ENCODE data around the gene LPP. TPM values are rescaled to one million over a fixed set of nuclear protein-coding genes. Genes with fewer than 3 reads are reported as not detected.
A peak's percentile ranks its signal among the peaks of the same experiment; 100 is the strongest.

Gene LPP
- polyA plus RNA-seq, 3 donors: 14.1 to 23.2 (median 15.3) TPM

DNA sequence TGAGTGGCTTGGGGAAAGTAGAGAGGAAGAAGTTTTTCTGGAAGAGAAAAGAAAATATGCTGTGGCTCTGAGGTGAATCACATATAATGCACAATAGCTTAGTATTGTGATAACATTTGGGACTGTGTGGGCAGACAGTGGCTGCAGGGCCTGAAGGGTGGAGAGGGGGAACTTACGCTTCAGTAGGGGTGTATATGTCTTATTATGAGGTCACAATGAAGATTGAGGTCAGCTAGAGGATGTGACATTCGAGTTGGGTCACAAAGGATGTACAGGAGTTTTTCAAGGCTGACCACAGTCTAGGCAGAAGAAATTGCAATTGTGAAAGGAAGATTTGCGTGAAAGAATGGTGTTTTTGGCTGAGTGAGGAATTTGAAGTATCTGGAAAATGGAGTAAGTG lies 414.8 kb downstream of the LPP start:
- H3K27me3 ChIP-seq (ENCODE audit: control insufficient read depth in 2 of 2, insufficient read depth in 2 of 2, low read length in 2 of 2): no peaks in the 10 kb centered on the region
- DNase-seq: no peak
- Mint-ChIP-seq H3K4me3 (no peak overlapping the region), H3K27me3 (ENCODE audit: low read depth in 3 of 3) (no peaks in the 10 kb centered on the region), H3K4me1 (peaks cover 17% of the 10 kb centered on the region), H3K9me3 (no peaks in the 10 kb centered on the region), H3K27ac (peak overlapping the region in 3 of 7 donors; percentile 6 to 43 (median 20)), H3K36me3 (peaks cover 0 to under 1% of the 10 kb centered on the region in 2 donors)
- TF ChIP-seq, protein P1, sequence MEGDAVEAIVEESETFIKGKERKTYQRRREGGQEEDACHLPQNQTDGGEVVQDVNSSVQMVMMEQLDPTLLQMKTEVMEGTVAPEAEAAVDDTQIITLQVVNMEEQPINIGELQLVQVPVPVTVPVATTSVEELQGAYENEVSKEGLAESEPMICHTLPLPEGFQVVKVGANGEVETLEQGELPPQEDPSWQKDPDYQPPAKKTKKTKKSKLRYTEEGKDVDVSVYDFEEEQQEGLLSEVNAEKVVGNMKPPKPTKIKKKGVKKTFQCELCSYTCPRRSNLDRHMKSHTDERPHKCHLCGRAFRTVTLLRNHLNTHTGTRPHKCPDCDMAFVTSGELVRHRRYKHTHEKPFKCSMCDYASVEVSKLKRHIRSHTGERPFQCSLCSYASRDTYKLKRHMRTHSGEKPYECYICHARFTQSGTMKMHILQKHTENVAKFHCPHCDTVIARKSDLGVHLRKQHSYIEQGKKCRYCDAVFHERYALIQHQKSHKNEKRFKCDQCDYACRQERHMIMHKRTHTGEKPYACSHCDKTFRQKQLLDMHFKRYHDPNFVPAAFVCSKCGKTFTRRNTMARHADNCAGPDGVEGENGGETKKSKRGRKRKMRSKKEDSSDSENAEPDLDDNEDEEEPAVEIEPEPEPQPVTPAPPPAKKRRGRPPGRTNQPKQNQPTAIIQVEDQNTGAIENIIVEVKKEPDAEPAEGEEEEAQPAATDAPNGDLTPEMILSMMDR (IDR thresholded peaks at IDR 0.05): no peak
- no peaks in the 10 kb centered on the region for H4K20me1 ChIP-seq (ENCODE audit: insufficient read depth, low read length)
- no peak overlapping the region for H3K27ac ChIP-seq (ENCODE audit: low read depth in 1 of 2, low read length in 2 of 2)
- H3K4me2 ChIP-seq (replicated peaks; ENCODE audit: extremely low read depth, low read length, poor library complexity, severe bottlenecking): no peak overlapping the region
- no peaks in the 10 kb centered on the region for H3K79me2 ChIP-seq (ENCODE audit: insufficient read depth, low read length)
- 85% methylated on average over 2 of the region's 3 CpGs for WGBS (ENCODE audit: insufficient coverage)
- no peak overlapping the region for H3K9ac ChIP-seq (ENCODE audit: insufficient read depth, low read length, poor library complexity, severe bottlenecking)
- peaks cover 11% of the 10 kb centered on the region in 2 donors for H3K4me1 ChIP-seq (ENCODE audit: control insufficient read depth in 1 of 2, insufficient read depth in 2 of 2, low read length in 2 of 2)
- H3K36me3 ChIP-seq (replicated peaks in 1 of 2; ENCODE audit: control insufficient read depth in 1 of 2, insufficient read depth in 2 of 2, low read length in 2 of 2): no peaks in the 10 kb centered on the region
- intact Hi-C loops (cut with micrococcal nuclease): no loop called here
- H3K4me3 ChIP-seq (replicated peaks in 1 of 3; ENCODE audit: low read depth in 2 of 3, low read length in 3 of 3): no peak overlapping the region
- H2AFZ ChIP-seq (ENCODE audit: insufficient read depth, low read depth, low read length, poor library complexity, severe bottlenecking): no peak overlapping the region
- H3K9me3 ChIP-seq (replicated peaks in 1 of 2; ENCODE audit: control insufficient read depth in 1 of 2, insufficient read depth in 1 of 2, low read length in 2 of 2): no peaks in the 10 kb centered on the region

- H3K9me3 ChIP-seq (replicated peaks in 1 of 2; ENCODE audit: control insufficient read depth in 1 of 2, insufficient read depth in 1 of 2, low read length in 2 of 2): no peaks in the 10 kb centered on the region
- no peaks in the 10 kb centered on the region for H3K36me3 ChIP-seq (replicated peaks in 1 of 2; ENCODE audit: control insufficient read depth in 1 of 2, insufficient read depth in 2 of 2, low read length in 2 of 2)
- no peaks in the 10 kb centered on the region for H3K27me3 ChIP-seq (ENCODE audit: control insufficient read depth in 2 of 2, insufficient read depth in 2 of 2, low read length in 2 of 2)
- 100% methylated on average over 2 of the region's 7 CpGs for WGBS (ENCODE audit: insufficient coverage)
- no peak overlapping the region for H3K9ac ChIP-seq (ENCODE audit: insufficient read depth, low read length, poor library complexity, severe bottlenecking)
- no peak overlapping the region for H3K4me2 ChIP-seq (replicated peaks; ENCODE audit: extremely low read depth, low read length, poor library complexity, severe bottlenecking)
- Mint-ChIP-seq H3K27ac (no peak overlapping the region), H3K36me3 (peaks cover 2 to 5% of the 10 kb centered on the region in 2 donors), H3K9me3 (no peaks in the 10 kb centered on the region), H3K4me3 (no peak overlapping the region), H3K4me1 (peaks cover 17% of the 10 kb centered on the region), H3K27me3 (ENCODE audit: low read depth in 3 of 3) (no peaks in the 10 kb centered on the region)
- H4K20me1 ChIP-seq (ENCODE audit: insufficient read depth, low read length): no peaks in the 10 kb centered on the region
- H3K27ac ChIP-seq (ENCODE audit: low read depth in 1 of 2, low read length in 2 of 2): no peak overlapping the region
- no peak overlapping the region for H3K4me3 ChIP-seq (replicated peaks in 1 of 3; ENCODE audit: low read depth in 2 of 3, low read length in 3 of 3)
- TF ChIP-seq, protein P1 (IDR thresholded peaks at IDR 0.05): no peak
- no peaks in the 10 kb centered on the region for H3K79me2 ChIP-seq (ENCODE audit: insufficient read depth, low read length)
- H2AFZ ChIP-seq (ENCODE audit: insufficient read depth, low read depth, low read length, poor library complexity, severe bottlenecking): no peak overlapping the region
- intact Hi-C loops (cut with micrococcal nuclease): no loop called here
- H3K4me1 ChIP-seq (ENCODE audit: control insufficient read depth in 1 of 2, insufficient read depth in 2 of 2, low read length in 2 of 2): peaks cover 11% of the 10 kb centered on the region in 2 donors
- no peak for DNase-seq
Measured at GRCh38 chr3:188571531-188572095, 417.7 kb downstream of the LPP start.

Data from CD14-positive monocyte (primary cell).